ENCODE measurements around the gene PRSS53.

Gene PRSS53

DNA sequence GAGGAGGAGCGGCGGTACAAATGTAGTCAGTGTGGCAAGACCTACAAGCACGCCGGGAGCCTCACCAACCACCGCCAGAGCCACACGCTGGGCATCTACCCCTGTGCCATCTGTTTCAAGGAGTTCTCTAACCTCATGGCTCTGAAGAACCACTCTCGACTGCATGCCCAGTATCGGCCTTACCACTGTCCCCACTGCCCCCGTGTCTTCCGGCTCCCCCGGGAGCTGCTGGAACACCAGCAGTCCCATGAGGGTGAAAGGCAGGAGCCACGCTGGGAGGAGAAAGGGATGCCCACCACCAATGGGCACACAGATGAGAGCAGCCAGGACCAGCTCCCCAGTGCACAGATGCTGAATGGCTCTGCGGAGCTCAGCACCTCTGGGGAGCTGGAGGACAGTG, 11.7 kb downstream of the PRSS53 start:
- no peak for DNase-seq

DNA sequence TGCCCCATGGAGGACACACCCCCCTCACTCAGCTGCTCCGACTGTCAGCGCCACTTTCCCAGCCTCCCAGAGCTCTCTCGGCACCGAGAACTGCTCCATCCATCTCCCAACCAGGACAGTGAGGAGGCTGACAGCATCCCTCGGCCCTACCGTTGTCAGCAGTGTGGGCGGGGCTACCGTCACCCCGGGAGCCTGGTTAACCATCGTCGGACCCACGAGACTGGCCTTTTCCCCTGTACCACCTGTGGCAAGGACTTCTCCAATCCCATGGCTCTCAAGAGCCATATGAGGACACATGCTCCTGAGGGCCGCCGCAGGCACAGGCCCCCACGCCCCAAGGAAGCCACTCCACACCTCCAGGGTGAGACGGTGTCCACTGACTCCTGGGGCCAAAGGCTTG, 12.4 kb downstream of the PRSS53 start:
- DNase-seq = no peak

DNA sequence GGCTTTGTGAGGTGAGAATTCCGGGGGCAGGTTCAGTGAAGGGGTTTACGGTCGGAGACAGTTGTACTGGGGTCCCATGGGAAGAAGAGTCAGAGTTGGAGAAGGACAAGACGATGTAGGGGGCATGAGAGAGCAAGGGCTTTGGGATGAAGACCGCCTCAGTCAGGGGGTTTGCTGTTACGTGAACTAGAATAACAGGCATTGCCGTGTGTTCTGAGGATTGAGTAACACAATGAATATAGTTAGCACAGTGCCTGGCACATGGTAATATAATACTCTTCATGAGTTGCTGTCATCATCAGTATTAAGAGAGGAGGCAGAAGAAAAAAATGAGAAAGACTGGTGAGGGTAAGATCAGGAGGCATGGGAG, 13.9 kb downstream of the PRSS53 start:
- no peak for DNase-seq

DNA sequence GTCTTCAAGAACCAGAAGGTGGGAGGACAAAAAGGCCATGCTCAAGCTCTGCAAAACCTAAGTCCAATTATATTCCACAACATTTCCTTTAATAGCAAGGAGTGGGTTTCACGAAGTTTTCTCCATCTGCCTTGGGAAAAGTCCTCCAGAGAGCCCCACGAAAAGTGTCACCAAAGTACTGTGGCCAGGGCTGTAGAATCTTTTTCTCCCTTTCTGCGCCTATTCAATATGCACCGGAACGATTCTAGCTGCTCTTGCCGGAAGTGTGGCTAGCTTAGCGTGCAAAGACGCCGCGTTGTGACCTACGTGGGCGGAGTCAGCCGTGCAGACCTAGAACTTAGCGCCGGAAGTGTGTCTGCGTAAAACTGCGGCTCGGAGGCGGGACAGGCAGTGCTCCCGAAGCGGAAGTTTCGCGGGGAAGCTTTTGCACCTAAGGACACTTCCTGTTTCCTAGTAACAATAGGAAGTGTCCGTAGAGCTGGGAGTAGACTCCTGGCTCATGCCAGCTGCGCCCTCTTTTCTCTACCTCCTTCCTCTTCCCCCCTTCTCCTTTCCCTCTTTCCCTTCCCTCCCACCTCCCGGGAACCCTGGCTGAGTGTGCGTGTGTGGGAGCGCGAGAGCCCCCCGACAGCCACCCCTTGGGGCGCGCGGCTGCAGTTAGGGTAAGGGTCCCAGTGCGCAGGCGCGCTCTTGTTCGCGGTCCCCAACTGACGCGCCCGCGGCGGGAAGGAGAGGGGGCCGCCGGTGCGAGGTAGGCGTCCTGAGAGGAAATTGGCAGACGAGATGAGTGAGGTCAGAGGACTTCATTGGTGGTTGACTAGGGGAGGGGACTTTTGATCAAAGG, 14.6 kb downstream of the PRSS53 start, which contains the start of the genes ZNF646 and ZNF668:
Gene ZNF646, plus strand, starts transcription at position 453 of the 844 bp plus-strand sequence. CDS start 1,903 bp downstream, outside the sequence.
Gene ZNF668, minus strand, starts transcription at position 271 of the 844 bp plus-strand sequence. CDS start 9,781 bp downstream, outside the sequence.
- DNase-seq = peak; percentile 100

DNA sequence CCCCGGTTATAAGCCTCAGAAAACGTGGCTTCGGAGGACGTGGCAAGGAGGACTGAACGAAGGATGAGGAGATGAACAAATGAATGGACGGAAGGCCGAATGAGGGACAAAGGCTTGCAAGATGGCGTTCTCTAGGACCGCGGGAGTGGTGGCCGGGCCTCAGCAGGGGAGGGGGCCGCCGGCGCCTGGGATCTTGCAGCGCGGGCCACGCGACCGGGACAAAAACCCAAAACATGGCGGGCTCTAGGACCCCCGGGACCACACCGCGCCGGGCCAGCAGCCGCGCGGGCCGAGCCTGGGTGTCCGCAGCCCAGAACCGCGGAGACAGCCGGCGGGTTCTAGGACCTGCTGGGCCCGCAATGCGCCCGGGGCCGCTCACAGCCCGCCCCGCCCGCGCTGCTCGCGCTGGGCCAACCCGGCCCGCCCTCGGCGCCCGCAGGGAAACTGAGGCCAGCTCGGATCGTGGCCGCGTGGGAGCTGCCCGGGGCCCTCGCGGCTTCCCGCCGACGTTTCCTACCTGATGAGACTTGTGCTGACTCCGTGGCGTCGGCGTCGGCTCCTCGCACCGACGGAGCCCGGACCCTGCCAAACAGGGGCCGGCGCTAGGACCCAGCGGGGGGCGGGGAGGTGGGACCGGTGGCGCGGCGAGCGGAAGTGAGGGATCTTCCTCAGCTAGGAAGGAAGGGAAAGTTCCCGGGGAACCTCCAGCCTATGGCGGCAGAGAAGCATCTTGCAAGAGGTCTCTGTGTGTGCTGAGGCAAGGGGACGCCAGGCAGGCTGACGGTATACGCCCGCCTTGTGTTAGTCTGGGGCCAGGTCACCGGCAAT, 15.4 kb downstream of the PRSS53 start:
- peak; percentile 84 for DNase-seq

DNA sequence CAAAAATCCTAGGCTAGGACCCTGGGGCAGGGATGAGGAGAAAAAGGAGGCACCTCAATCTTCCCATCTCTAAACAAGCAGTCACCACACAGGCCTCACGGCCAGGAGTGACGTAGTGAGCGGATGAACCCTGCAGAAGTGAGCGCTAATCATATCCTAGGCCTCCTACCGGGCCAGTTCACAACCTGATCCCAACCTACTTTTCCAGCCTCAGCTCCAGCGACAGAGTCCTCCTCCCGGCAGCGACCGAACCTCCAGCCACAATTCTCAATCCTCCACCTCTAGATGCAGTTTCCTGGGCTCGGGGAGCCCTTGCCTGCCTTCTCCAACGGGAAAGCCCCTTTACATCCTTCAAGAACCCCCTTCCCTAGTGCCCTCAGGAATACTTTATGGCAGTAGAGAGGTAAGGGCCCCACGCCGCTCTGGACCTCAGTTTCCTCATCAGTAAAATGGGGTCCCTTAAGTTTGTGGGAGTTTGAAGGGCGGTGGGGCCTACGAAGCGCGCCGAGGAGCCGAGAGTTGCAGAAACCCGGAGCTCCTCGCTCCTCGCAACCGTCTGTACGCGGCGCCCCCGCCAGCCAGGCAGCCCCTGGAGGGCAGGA, 16.1 kb downstream of the PRSS53 start:
- peak; percentile 44 for DNase-seq

DNA sequence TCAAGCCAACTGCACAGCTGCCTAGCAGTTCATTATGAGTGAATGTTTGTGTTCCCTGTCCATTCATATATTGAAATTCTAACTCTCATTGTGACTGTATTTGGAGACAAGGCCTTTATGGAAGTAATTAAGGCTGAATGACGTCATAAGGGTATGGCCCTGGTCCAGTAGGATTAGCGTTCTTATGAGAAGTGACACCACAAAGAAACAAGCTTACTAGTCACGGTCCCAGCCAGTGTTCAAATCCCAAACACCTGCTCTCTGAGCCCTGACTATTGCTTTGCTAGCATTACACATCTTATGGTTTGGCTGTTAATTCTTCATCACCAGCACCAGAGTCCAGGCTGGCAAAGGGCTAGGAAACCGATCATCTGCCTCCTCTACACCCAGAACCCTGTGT, 16.9 kb downstream of the PRSS53 start:
- peak; percentile 83 for DNase-seq

DNA sequence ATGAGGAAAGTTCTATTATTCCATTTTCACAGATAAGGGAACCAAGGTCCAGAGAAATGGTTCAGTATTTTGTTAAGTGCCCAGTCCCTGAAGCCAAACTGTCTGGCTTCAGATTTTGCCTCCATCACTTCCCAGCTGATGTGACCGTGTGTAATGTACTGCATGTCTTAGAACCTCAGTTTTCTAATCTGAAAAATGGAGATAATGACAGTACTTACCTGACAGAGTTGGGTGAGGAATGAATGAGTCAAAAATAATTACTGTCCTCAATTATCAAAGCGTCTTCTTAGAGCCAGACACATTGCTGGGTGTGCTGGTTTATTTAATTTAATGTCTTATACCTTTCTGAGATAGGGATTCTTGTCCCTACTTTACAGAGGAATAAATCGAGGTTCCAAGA, 21.4 kb downstream of the PRSS53 start:
- DNase-seq = no peak

DNA sequence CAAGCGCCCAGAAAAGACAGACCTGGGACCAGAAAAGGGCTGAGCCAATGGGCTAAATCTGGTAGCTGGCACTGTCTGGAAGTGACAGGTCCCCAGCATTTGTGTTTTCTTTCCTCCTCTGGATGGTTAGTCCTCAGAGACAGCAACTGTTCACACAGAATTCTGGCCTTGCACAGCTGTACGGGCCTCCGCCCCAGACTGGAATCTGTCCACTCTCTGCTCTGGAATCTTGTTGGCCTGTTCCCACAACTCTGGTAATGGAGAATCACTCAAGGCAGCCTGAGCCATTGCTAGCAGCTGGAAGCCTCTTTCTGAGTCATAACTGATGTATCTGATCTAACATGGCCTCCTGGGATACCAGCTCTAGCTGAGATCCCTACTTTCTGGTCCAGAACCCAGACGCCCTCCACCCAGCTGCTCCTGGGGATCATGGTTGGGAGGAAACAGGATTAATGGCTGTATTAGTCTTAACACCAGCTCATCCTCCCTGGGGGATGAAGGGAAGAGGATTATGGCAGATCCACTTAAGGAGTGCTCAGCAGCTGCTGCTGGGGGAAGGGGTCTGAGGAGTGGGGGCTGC, 23.8 kb downstream of the PRSS53 start:
- peak; percentile 97 for DNase-seq

DNA sequence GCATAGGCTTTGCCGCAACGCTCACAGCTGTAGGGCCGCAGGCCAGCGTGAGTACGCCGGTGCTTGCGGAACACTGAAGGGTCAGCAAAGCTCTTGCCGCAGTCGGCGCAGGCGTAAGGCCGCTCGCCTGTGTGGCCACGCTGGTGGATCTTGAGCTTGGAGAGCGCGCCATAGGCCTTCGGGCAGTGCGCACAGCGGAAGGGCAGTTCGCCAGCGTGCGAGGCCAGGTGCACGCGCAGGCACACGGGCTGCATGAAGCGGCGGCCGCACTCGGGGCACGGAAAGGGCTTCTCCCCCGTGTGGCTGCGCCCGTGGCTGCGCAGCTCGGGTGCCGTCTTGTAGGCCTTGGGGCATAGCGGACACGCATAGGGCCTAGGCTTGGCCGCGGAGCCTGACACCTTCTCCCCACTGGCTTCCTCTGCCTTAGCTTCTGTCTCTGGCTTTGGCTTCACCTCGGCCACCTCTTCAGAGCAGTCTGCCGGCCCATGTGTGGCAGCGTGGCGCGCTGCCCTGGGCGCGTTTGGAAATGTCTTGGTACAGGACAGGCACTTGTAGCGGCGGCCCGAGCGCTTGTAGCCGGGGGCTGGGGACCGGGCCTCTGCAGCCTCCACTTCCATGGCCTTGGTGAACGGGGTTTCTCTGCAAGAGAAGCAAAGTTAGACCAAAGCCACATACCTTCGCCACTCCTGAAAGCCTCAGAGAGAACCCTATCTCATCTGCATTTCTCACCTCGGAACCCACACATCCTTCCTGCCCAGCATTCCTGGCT, 24.7 kb downstream of the PRSS53 start:
- DNase-seq = no peak

DNA sequence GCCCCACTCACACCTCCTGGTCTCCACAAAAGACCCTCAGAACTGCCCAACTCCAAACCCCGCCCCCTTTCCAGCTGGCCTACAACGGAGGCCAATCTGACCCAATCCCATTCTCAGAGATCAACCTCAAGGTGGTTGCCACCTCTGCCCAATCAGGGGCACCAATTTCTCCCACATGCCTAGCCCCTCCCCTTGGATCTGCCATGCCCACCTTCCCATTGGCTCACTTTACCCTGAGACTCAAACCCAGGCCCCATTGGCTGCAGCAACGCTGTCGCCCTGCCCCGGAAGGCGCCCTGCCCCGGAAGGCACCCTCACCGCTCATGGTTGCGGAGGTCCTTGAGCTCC, 25.3 kb downstream of the PRSS53 start:
- no peak for DNase-seq

DNA sequence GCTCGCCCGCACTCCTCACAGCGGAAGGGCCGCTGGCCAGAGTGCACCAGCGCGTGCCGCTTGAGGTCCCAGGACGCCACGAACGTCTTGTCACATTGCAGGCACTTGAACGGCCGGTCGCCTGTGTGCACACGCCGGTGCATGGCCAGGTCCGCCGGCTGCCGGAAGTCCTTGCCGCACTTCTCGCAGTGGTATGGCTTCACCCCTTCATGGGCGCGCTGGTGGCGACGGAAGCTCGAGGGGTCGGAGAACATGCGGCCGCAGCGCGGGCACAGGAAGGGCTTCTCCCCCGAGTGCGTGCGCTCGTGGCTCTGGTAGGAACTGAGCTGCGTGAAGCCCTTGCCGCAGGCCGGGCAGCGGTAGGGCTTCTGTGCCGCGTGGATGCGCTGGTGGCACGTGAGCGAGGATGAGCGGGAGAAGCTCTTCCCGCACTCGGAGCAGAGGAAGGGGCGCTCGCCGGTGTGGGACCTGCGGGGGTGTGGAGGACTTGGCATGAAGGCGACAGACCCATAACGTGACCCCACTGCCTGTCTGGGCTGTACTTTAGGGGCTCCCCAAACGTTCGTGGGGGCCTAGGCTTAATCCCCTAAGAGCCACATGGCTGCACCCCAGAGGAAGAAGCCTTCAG, 26.8 kb downstream of the PRSS53 start:
- no peak for DNase-seq

DNA sequence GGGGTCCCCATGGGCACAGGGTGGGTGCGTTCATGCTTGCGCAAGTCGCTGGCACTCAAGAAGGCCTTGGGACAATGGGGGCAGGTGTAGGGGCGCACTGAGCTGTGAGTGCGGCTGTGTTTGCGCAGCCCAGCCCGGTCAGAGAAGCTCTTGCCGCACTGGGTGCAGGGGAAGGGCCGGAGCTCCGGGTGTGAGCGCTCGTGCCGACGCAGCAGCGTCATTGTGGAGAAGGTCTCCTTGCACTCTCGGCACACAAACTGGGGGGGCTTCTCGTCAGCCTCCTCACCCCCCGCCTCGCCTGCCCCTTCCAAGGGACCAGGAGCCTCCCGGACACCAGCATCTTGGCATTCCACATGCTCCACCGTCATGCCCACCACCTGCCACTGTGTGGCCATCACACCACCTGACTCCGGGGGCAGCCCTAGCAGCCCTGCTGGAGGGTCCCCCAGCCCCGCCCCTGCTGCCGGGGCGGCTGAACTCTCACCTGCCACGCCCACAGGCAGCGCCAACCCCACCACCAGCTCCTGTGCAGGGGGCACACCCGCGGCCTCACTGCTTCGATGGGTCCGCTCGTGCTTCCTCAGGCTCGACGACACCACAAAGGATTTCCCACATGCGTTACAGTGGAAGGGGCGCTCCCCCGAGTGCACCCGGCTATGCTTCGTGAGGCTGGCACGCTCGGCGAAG, 27.5 kb downstream of the PRSS53 start:
- no peak for DNase-seq

DNA sequence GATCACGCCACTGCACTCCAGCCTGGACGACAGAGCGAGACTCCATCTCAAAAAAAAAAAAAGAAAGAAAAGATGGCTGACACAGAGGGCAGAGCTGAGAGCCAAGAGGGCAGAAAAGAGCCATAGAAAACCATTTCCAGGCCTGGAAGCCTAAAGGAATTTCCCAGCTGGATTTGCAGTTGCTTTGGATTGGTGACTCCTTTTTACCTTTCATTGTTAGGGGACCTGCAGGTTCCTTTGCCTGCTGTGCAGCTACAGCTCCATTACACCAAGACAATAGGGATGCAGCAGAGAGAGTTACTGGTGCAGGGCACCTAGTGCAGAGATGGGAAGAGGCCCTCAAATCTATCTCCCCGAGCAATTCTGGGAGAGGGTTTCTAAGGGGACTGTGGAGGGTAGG, 33.1 kb downstream of the PRSS53 start:
- no peak for DNase-seq

DNA sequence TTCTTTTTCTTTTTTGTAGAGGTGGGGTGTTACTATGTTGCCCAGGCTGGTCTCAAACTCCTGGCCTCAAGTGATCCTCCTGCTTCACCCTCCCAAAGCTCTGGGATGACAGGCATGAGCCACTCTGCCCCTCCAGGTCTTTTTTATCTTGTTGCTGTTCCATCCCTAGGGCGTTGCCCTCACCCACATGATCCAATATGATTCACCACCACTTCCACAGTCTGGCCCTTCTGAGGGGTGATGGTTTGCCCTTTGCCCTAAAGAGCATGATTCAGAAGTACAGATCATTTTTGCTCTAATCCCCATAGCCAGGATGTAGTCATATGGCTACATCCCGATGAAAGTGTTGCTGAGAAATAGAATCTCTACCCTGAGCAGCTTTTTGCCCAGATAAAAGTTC, 36.6 kb downstream of the PRSS53 start:
- DNase-seq = peak; percentile 99

DNA sequence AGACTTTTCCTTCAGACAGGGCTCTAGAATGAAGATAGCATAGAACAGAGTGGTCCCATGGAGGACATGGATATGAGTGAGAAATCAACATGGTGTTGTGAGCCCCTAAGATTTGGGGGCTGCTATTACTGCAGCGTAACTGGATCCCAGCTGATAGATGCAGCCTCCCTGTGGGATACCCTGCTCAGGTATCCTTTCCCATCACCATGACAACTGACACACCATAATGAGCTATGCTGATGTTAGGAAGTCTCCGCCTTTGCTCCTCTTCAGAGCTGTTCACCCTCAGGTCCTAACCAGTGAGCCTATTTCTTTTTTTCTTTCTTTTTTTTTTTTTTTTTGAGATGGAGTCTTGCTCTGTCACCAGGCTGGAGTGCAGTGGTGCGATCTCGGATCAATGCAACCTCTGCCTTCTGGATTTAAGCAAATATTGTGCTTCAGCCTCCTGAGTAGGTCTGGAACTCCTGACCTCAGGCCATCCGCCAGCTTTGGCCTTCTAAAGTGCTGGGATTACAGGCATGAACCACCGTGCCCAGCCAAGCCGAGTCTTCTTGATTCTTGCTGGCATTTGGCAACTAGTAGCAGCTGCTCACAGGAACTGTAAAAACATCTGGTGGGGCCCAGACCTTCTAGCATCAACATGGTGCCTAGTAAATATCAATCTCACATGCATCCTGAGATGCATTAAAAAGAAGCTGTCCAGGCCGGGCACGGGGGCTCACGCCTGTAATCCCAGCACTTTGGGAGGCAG, 38.3 kb downstream of the PRSS53 start:
- no peak for DNase-seq

DNA sequence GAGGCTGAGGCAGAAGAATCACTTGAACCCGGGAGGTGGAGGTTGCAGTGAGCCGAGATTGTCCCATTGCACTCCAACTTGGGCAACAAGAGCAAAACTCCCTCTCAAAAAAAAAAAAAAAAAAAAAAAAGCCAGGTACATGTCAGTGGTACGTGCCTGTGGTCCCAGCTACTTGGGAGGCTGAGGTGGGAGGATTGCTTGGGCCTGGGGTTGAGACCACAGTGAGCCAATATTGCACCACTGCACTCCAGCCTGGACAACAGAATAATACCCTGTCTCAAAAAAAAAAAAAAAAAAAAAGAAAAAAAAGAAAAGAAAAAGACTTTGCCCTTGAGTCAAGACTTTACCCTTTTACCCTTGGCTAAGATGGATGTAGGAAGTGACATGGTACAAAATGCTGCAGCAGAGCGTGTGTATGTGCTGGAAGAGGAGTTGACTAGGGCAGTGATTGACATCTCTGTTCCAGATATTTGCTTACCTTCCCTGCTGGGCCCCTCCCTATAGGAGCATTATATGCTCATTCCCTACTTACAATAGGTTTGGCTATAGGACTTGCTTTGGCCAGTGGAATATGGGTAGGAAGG, 44.8 kb downstream of the PRSS53 start:
- no peak for DNase-seq

DNA sequence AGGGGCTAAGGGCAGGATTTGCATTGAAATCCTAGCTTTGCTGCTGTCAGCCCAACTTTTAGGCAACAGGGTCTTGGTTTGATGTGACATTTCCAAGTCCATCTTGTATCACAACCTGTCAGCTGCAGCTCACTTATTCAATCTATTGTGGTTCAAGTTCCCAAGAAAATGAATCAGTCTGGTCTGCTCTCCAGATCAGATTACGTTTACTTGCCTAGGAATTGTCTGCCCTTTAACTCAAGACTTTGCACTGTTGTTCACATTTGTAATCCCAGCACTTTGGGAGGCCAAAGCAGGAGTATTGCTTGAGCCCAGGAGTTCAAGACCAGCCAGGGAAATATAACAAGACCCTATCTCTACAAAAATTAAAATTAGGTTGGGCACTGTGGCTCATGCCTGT, 45.4 kb downstream of the PRSS53 start:
- DNase-seq = no peak

DNA sequence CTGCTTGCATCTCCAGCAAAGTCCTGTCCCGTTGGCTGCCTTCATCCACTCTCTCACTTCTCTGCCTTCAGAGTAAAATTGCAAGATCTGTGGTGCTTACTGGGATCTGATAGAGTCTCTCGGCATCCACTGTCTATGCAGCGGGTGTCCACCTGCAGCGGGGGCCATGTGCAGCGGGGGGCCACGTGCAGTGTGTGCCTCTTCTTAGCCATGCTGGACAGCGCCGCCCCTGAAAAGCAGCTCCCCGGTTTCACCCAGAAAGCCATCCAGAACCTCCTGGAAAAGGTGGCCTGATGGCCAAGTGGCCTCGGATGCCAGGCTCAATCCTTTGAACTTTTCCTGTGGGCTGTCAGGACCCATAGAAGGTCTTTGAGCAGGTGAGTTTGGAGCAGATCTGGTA, 45.9 kb downstream of the PRSS53 start:
- DNase-seq = no peak

DNA sequence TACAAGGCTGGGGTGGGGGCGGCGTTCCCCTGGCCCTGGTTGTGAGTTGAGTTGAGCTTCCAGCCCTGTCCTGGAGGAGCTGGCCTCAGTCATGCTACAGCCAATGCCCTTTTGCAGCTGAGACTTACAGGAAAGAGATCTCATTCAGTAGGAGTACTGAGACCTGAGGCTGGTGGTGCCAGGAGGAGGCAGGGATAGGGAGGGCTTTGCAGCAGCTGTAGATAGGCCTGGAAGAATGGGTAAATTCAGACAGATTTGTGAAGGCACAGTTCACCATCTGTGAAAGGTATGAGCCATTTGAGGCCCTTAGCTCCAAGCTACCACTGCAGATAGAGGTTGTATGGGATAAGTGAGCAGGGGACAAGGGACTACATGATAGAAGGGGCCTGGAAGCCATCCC, 49.8 kb downstream of the PRSS53 start:
- no peak for DNase-seq
